GM10266 (cell line): ENCODE measurements around the gene ARIH2.
A peak's percentile ranks its signal among the peaks of the same experiment; 100 is the strongest.

ENCODE experiments used
- DNase-seq: peaks from one replicate; pipeline ENCODE4 v3.0.0; 2012; ENCODE audit errors: extremely low spot score
- CTCF ChIP-seq: IDR thresholded peaks from 2 replicates; pipeline ENCODE4 v1.5.1; 2012; ENCODE audit warnings: mild to moderate bottlenecking, low read depth; ENCODE audit not compliant: control insufficient read depth, insufficient read depth; ENCODE audit errors: missing control alignments

ARIH2 gene

GRCh38 chr3:49013113-49013737, 94.6 kb downstream of the ARIH2 start:
- TF ChIP-seq CTCF: no peak
- DNase-seq: no peak

DNA sequence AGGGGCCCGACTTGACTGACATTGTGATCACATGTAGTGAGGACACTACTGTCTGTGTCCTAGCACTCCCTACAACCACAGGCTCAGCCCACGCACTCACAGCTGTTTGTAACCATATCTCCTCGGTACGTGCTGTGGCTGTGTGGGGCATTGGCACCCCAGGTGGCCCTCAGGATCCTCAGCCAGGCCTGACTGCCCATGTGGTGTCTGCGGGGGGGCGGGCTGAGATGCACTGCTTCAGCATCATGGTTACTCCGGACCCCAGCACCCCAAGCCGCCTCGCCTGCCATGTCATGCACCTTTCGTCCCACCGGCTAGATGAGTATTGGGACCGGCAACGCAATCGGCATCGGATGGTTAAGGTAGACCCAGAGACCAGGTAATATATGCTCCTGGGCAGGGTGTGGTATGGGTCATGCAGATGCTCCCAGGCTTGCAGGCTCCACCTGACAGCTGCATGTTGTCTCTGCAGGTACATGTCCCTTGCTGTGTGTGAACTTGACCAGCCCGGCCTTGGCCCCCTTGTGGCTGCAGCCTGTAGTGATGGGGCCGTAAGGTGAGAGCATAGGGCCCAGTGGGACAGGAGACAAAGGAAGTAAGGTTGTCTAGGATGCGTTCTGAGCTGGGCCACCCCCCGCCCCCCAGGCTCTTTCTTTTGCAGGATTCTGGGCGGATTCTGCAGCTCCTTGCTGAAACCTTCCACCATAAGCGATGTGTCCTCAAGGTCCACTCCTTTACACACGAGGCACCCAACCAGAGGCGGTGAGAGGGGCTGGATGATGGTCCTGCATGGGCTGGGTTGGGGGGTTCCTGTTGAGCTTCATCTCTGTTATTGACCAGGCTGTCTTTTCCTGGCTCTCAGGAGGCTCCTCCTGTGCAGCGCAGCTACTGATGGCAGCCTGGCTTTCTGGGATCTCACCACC, 95.4 kb downstream of the ARIH2 start:
- peak; percentile 61 for TF ChIP-seq CTCF
- DNase-seq: peak; percentile 47

DNA sequence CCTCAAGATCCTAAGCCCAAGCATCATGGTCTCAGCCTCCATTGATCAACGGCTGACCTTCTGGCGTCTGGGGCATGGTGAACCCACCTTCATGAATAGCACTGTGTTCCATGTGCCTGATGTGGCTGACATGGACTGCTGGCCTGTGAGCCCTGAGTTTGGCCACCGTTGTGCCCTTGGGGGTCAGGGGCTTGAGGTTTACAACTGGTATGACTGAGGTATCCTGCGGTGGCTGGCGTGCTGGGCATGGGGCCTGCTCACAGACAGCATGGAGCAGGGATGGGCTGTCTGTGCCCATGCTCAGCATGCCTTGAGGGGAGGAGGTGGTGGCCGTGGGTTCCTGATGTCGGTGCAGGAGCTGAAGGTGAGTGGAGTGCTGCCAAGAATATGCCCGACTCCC, 96.4 kb downstream of the ARIH2 start:
- DNase-seq: no peak
- no peak for TF ChIP-seq CTCF

DNA sequence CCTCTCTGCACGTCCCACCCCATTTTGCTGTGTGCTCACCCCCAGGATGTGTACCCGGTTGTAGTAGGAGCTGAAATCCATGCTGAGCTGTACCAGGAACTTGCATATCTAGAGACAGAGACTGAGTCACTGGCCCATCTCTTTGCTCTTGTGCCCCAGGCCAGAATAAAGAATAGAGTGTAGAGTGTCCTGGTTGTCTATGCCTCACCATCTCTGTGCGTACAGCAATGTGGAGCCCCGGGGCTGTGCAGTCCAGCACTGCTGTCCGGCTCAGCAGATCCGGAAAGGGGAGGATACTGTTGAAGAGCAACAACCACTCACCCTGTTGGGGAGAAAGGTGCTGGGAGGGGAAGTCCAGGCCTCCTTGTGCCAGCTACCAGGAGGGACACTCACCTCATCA, 97.1 kb downstream of the ARIH2 start:
- no peak for DNase-seq
- TF ChIP-seq CTCF: no peak

GRCh38 chr3:49016414-49017228, 98.0 kb downstream of the ARIH2 start:
- TF ChIP-seq CTCF: no peak

DNA sequence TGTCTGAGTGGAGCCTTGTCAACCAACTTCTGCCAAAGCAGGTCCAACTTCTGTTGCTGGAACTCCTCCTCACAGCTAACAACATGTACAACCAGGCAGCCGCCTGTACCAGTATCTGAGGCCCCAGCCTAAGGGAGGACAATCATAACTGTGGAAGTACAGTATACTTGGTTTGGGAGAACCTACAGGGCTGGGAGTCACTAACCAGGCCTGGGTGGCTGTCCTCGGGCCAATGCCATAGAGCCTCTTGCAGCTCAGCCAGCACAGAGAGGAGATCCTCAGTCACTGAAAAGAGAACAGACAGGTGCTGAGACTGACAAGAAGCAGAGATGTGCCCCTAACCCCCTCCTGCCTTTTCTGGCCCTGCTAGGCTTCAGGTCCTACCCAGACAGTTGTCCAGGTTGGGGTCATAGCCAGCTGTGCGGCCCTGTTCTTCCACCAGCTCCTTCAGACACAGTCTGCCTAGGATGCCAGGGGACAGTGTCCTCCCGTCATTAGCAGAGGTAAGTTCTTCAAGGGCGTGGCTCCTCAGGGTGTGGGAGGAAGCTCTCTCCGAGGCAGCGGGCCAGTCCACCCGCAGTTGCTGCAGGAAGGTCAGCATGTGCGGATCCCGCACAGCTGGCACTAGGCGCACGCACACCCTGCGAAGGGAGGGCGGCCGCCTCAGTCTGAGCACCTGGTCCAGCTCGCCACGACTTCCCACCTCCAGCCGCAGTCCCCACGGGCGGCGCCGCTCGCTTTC, 98.8 kb downstream of the ARIH2 start:
- TF ChIP-seq CTCF: no peak
- DNase-seq: no peak

More at GRCh38 chr3:49016414-49017228, 98.0 kb downstream of the ARIH2 start:
- DNase-seq: no peak
